GM21515 (cell line): Measurements from ENCODE around the gene ANKRD16.
"Not testable (repeated sequence)": the region's sequence is repeated elsewhere in the genome, so short reads cannot be mapped to it uniquely, and the experiment has no call there.

Experiments
- ATAC-seq: cut with Tn5 transposase; IDR thresholded peaks from one replicate; pipeline ENCODE4 v1.9.1; 2021; ENCODE audit not compliant: unreplicated experiment

Gene ANKRD16

DNA sequence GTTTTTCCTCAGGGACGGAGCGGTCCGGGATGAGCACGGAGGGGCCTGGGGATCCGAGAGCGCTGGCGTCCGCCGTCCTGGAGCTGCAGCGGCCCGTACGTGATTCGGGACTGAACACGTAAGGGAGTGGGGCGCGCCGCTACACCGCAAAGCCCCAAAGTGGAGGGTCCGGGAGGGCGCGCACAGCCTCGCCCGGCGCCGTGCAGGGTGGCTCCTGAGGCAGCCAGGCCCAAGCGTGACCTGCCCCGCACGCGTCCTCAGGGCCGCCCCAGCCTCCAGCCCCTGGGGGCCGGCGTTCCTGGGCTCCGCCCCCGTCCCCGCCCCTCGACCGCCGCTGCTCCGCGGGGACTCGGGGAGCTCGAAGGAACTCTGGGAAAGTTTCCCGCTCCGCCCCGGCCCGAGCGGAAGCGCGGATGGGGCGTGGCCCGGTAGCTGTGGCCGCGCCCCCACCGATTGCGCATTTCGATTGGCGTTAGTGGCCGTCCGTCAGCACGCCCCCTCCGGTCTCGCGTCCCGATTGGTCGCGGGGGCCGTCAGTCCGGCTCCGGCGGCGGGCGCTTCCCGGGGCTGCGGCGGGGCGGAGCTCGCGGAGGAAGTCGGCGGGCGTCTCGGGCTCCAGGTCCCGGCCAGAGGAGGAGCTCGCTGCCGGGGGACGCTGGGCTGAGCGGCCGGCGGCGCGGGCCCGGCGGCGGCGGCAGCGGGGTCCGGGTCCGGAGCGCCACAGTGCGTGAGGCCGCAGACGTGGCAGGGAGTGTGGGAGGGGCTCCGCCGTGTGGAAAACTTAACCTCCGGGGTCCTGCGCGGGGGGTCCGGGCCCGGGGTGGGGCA lies at the start of gene ANKRD16, which contains the start of gene FBH1:
TSS of gene ANKRD16 (minus strand) at position 270 of the 828 bp plus-strand sequence. CDS start 539 bp downstream, outside the sequence.
TSS of gene FBH1 (plus strand) at position 620 of the 828 bp plus-strand sequence. CDS start at position 723, 103 bp downstream.
- peak; percentile 82 for ATAC-seq

DNA sequence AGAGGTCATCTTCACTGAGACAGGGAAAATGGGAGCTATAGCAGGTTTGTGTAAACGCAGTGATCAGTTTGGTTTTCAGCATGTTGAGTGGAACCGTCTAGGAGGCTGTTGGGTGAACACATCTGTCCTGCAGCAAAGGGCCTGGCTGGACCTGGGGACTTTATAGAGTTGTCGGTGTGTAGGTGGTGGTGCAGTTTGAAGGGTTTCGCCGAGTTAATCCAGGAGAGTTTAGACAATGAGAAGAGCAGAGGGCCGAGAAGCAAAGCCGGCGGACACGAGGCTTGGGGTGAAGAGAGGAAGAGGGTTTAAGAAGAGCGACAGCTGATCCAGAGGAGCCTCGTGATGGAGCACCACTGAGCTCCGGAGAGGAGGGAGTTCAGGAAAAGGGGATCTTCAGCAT lies 48.6 kb upstream of the ANKRD16 start:
- no peak for ATAC-seq

DNA sequence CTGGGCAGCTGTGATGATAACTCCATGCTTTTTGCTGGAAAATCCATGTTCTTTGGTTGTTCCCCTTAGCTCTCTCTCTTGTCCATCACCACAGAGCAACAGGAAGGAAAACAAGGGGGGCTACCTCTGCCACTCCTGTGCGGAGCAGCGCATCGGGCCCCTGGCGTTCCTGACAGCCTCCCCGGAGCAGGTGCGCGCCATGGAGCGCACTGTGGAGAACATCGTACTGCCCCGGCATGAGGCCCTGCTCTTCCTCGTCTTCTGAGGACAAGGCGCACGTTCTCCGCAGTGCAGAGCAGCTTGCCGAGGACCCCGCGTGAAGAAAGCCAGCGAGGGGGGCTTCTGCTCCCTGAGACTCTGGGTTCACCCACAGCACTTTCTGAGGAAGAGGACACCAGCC lies 47.3 kb upstream of the ANKRD16 start:
- no peak for ATAC-seq

DNA sequence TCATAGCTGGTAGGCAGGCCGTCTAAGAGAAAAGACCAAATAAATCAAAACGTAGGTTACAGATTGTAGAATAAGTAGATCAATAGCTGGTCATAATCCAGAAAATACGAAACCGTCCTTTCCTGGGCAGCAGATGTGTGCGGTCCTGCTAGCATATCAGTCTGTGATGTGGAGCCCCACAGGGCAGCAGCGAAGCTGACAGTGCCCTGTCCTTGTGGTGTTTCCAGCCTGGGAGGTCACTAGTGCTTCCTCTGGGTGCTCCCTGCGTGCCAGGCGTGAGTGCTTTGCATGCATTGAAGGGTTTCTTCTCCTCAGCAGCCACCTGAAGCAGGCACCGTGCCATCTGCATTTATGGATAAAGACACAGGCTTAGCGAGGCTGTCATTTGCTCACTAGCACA lies 45.9 kb upstream of the ANKRD16 start:
- ATAC-seq, result no peak

DNA sequence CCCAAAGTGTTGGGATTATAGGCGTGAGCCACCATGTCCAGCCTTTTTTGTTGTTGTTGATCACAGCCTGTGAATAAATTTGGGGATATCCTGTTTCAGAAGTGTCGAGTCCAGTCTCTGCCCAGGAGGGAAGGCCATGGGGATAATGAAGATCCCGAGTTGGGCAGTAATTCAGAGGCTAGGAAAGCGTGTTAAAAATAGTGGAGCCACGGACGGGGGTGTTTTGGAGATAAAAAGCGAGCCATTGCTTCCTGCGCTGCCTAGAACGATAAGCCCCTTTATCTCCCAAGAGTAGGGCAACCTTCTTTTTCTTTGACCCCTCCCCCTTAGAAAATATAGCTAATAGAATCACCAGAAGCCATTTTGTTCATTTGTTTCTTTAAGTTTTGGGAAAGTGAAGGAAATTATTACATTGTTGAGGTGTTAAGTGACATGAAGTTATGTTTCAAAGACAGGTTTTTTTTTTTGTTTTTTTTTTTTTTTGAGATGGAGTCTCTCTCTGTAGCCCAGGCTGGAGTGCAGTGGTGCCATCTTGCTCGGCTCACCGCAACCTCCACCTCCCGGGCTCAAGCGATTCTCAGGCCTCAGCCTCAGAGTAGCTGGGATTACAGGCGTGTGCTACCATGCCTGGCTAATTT lies 44.3 kb upstream of the ANKRD16 start:
- ATAC-seq, result no peak

DNA sequence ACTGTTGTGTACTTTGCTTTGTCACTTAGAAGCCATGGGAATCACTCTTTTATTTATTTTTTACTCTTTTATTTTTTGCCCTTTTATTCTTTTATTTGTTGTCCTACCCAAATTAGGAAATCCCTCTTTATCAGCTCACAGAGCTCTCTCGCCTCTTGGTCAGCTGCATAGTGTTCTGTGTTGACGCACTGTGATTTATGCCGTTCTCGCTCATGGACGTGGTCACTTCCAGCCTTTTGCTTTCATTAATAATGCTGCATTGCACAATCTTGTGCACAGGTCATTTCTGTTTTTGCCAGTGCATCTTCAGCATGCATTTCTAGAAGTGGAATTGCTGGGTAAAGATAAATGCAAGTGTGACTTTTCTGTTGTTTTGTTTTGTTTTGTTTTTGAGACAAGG lies 42.7 kb upstream of the ANKRD16 start:
- ATAC-seq, result no peak

DNA sequence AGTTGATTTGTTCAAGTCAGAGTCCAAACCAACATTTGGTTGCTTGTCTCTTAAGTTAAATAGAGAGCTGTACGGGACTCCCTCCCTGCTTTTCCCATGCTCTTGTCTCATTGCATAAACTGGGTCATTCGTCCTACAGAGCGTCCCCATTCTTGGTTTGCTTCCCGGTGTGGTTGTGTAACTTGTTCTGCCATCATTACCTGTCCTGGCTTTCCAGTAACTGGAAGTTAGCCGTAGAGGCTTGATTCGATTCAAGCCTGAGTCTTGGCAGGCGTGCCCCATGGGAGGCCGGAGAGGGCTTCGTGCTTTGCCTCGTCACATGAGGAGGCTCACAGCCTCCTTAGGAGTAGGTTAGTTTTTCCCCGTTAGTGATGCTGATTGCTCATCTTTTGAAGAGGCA lies 40.6 kb upstream of the ANKRD16 start:
- ATAC-seq, result no peak

DNA sequence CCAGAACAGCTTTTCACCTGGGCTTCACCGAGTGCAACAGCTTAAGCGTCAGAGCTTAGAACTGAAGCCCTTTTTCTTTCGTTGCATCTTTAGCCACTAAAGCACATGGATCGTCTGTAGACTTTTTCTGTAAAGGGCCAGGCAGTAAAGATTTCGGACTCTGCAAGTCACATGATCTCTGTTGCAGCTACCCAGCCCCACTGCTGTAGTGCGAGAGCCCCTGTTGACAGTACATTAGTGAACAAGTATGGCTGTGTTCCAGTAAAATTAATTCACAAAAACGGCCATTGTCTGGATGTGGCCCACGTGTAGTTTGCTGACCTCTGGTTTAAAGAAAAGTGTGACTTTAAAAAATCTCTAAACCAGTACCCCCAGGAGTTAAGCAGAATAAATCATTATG lies 39.7 kb upstream of the ANKRD16 start:
- ATAC-seq, result no peak

DNA sequence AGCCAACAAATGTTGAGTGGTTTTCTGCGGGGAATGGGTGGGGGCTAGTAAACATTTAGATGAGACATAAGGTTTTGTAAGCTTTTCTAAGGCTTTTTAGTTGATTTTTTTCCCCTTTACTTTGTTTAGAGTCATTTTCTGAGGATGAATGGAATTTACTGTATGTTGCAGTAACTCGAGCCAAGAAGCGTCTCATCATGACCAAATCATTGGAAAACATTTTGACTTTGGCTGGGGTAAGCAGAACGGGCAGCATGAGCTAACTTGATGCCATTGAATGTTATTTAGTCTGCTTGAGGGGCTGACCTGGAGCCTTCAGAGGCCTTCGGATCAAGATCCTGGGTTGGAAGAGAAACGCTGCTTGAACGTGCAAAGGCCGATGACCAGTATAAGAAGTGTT lies 37.6 kb upstream of the ANKRD16 start:
- no peak for ATAC-seq

DNA sequence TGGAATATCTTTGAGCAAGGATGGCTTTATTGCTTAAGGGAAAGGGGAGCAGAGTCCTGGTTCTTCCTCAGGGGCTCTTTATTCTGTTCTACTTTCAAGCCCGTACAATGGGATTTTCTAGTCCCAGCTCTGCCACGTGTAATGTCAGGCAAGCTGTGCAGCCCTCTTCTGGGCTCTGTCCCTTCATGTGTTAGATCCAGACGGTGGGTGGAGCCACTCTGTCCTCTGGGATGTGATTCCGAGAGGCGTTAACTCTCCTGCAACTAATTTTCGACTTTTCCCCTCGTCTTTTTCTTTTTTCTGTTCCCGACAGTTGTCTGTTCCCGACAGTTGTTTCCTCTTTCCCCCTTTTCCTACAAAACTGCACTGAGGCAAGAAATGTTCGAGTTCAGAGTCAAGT lies 35.2 kb upstream of the ANKRD16 start:
- ATAC-seq, result no peak

DNA sequence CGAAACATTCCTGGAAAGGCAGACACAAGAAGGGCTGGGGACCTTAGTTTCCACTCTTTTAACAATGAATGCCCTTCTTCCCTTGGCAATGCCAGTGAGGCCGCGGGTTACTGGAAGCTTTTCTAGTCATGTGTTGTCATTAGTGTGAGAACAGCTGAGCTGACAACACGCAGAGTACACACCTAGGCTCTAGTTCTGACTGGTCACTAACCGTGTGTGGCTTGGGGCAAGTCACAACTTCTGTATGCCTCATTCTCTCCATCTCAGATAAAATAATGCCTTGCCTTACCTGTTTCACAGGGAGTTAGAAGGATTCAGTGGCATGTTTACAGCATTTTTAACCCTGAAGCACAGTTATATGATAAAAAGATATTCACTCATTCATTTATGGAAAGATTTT lies 32.1 kb upstream of the ANKRD16 start:
- no peak for ATAC-seq

DNA sequence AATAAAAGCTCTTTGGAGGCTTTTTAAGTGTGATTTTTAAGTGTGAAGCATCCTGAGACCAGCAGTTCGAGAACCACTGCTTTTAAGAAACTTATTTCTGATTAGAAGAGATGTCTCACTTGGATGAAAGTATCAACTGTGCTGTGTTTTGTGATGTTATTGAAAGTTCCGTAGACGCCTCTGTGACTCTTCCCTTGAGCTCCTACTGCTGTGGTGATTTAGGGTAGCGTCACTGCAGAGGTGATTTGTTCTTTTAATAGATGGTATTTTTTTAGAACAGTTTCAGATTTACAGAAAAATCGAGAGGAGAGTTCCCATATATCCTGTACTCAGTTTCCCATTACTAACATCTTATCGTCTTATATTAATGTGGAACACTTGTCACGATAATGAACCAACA lies 29.9 kb upstream of the ANKRD16 start:
- ATAC-seq, result no peak

DNA sequence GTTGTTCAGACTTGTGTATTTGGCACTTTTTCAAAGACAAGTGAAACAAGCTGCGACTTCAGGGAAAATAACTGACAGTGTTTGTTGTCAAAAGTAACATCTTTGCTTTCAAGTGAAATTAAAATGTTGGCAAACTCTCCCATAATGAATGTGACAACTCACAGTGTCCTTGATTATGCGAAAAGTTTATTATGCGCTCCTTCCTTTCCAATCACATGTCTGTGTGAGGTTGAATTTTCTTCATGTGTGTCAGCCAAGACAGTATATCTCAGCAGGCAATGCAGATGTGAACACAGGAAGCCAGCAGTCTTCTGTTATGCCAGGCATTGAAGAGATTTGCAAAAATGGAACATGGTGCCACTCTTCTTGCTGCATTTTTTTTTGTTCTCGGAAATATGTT lies 29.1 kb upstream of the ANKRD16 start:
- ATAC-seq, result no peak

DNA sequence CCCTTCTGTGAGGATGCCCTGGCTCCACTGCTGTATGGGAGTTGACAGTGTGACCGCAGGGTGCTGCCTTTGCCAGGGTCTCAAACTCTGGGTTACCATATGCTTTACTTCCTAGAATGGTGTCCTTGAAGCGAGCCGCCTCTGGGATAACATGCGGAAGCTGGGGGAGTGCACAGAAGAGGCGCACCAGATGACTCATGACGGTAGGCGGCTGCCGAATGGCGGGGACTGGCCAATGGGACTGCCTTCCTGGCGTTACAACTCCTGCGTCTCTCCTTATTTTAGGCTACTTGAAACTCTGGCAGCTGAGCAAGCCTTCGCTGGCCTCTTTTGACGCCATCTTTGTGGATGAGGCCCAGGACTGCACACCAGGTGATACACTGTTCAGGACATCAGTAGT lies 27.6 kb upstream of the ANKRD16 start:
- ATAC-seq, result no peak

DNA sequence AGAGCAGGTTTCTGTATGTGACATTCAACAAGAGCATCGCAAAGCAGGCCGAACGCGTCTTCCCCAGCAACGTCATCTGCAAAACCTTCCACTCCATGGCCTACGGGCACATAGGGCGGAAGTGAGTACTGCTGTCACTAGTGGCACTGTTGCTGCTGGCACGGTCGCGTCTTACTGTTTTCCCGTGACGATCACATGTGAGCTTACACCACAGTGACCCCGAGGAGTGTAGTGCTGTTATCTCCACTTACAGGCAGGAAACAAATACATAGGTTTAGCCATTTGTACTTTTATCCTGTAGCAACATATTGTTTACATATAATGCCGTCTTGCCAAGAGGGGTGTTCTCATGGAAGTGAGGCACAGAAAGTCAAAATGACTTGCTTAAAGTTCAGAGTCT lies 25.8 kb upstream of the ANKRD16 start:
- no peak for ATAC-seq

DNA sequence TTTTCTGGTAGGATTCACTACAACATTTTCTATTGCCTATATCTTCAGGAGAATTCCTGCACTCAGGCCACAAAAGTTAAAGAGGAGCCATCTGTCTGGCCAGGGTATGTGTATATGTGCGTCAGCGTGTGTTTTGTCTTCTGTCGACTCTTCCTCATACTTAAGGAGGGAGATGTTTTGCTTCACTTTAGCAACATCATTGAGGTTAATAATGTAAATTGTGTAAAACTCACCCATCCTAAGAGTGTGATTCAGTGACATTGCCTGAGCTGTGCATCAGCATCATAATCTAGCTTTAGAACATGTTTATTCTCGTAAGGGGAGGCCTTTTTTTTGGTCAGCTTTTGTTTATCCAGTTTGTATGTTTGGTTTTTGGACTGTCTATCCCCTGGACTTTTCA lies 24.0 kb upstream of the ANKRD16 start:
- no peak for ATAC-seq

DNA sequence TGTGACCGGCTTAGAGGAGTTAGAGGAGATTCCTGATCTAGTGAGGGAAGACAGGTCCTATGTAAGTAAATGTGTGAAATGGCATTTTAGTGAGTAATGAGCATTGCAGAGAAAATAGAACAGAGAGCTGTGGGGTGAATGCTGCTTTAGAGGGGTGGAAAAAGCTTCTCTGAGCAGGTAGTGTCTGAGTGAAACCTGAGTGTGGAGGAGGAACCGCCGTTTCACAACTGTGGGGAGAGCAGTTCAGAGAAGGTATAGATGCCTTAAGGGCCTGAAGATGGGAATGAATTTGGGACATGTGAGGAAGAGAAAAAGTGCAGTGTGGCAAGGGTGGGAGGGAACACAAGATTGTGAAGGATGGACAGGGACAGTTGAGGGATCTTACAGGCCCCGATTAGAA lies 22.0 kb upstream of the ANKRD16 start:
- no peak for ATAC-seq

DNA sequence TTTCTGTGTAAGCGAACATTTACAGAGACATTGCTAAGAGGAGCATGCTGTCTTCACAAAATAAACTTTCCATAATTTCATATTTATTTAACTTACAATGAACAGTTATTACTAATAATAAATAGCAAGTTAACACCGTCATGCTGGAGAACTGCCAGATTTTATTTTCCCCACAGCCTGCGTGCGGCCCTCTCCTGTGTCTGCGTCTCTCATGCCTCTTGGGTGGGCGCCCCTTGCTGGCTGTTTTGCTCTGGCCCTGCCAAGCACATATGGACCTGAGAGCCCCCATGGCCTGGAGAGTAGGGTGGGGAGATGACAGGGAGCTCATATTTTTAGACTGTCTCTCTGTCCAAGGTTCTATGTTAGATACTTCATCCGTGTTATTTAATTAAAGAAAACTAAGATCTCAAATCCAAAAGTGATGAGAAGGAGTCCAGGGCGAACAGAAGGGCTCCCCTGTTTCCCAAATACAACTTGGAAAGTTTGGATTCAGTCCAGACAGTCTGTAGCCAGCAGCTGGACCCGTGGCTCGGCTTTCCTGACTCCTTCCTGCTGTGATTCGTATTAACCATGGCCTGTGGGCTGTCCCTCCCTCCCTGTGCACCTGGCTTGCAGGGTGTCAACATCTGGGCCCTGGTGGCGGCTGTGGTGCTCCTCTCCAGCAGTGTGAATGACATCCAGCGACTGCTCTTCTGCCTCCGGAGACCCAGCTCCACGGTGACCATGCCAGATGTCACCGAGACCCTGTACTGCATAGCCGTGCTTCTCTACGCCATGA lies 20.8 kb upstream of the ANKRD16 start:
- ATAC-seq, result no peak

DNA sequence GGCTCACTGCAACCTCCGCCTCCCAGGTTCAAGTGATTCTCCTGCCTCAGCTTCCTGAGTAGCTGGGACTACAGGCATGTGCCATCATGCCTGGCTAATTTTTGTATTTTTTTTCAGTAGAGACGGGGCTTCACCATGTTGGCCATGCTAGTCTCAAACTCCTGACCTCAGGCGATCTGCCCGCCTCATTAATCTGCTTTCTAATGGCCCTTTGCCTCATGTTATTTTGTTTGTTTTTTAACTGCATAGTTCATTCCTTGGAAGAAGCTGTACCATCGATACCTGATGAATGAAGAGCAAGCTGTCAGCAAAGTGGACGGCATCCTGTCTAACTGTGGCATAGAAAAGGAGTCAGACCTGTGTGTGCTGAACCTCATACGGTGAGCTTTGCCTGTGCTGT lies 19.0 kb upstream of the ANKRD16 start:
- ATAC-seq, result not testable (repeated sequence)

DNA sequence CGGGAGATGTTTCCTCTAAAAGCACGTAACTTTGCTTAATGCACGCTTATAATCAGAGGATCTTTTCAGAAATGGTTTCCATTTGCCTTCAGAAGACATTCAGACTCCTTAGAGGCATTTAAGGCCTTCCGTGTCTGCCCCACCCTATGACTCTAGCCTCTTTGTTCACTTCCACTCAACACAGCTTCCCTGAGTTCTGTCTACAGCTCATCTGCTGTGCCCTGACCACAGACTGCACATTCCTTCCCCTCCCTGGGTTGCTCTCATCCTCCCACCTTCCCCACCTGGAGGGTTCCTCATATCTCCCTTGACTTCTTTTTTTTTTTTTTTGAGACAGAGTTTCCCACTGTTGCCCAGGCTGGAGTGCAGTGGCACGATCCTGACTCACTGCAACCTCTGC lies 17.0 kb upstream of the ANKRD16 start:
- no peak for ATAC-seq

DNA sequence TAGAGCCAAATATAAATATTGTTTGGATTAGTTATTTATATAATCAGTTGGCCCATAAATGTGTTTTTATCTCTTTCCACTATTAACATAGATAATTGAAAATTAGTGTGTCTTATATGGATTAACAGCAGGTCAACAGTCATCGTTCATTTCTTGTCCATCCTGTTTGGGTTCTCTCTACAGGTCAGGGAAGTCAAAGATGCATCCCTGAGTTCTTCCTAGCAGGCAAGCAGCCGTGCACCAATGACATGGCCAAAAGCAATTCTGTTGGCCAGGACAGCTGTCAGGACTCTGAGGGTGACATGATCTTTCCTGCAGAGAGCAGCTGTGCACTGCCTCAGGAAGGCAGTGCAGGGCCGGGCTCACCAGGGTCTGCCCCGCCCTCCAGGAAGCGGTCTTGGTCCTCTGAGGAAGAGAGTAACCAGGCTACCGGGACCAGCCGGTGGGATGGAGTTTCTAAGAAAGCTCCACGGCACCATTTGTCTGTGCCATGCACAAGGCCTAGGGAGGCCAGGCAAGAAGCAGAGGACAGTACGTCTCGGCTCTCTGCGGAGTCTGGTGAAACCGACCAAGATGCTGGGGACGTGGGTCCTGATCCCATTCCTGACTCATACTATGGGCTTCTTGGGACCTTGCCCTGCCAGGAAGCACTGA lies 16.3 kb upstream of the ANKRD16 start:
- no peak for ATAC-seq
